ENCODE data around the gene CTTNBP2NL.

DNA sequence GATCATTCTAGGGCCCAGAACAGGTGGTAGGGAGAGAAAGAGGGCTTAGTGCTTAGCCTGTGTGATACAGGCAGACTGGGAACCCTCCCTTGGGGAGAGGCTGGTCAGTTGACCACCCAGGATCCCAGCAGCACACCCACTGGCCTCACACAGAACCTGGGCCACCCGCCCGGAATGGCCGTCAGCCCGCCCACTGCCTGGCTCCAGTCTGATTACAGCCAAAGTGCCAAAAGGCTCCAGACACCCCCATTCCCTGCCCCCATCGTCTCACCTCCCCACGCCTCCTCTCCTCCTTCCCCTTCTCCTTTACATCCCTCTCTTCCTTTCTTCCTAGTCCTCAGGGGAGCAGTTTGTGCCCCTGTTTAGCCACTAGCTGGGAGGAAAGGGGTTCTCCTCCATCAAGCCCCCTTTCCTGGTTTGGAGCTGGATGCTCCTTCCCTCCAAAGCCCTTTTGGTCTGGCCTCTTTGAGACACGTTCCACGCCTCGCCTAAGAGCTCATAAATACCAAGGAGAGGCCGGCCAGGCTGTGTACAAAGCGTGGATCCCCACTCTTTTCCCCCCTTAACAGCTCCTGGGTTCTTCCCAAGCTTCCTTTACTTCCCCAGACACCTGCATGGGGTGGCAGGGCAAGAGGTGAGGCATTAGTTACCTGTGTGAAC lies 108.1 kb downstream of the CTTNBP2NL start:
- TF ChIP-seq CHD4 (IDR thresholded peaks at IDR 0.05; ENCODE audit: borderline replicate concordance) (no peak), ELK1 (IDR thresholded peaks at IDR 0.05; ENCODE audit: low read depth, low read length) (no peak), EP300 (IDR thresholded peaks at IDR 0.05) (no peak), ZFP36 (IDR thresholded peaks at IDR 0.05; ENCODE audit: borderline replicate concordance, partially characterized antibody) (no peak)
- TF ChIP-seq, protein P1, sequence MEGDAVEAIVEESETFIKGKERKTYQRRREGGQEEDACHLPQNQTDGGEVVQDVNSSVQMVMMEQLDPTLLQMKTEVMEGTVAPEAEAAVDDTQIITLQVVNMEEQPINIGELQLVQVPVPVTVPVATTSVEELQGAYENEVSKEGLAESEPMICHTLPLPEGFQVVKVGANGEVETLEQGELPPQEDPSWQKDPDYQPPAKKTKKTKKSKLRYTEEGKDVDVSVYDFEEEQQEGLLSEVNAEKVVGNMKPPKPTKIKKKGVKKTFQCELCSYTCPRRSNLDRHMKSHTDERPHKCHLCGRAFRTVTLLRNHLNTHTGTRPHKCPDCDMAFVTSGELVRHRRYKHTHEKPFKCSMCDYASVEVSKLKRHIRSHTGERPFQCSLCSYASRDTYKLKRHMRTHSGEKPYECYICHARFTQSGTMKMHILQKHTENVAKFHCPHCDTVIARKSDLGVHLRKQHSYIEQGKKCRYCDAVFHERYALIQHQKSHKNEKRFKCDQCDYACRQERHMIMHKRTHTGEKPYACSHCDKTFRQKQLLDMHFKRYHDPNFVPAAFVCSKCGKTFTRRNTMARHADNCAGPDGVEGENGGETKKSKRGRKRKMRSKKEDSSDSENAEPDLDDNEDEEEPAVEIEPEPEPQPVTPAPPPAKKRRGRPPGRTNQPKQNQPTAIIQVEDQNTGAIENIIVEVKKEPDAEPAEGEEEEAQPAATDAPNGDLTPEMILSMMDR (IDR thresholded peaks at IDR 0.05) = no peak
- TF ChIP-seq, protein P2, sequence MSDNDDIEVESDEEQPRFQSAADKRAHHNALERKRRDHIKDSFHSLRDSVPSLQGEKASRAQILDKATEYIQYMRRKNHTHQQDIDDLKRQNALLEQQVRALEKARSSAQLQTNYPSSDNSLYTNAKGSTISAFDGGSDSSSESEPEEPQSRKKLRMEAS (IDR thresholded peaks at IDR 0.05) = no peak
